ENCODE measurements around the gene SNX27. TPM values are rescaled to one million over a fixed set of nuclear protein-coding genes. Genes with fewer than 3 reads are reported as not detected.

The SNX27 gene
- total and polyA plus RNA-seq, 2 experiments from 2014 or later: 40.6 to 59.7 TPM

DNA sequence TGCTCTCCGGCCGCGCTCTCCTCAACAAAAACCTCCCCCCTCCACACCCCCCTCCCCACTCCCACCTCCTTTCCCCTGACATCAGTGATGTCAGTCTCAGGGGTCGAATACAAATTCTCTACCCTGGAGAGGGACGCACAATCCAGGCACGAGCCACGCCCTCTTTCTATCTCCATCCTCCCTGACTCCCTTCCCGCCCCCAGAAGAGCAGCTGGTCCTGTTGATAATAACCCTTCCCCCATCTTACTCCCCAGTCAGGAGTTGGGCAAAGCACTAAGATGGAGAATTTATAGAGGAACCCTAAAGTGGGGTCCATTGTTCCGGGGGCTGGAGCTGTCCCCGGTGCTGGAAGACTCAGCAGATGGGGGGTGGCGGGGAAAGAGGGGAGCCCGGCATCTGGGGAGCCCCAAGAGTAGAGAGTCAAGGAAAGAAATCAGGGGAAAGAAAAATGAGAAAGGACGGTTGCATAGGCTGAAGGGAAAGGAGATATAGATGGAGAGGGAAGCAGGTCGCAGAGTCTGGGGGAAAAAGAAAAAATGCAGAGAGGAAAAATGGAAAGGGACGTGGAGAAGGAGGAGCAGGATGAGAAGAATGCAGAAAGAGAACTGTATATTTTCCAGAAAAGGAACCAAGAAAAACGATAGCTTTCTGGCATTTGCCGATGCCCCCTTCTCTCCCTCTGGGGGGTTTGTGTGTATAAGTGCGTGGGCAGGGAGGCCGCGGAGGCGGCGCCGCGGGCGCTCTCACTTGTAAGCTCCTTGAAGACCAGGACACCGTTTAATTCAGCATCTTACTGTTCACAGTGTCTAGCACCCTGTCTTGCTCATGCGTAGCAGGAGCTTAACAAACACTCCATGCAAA is 105.2 kb downstream of the SNX27 start, which contains the start of gene CELF3:
TSS of gene CELF3 (minus strand) at position 33 of the 861 bp plus-strand sequence. CDS start 783 bp downstream, outside the sequence.
- Mint-ChIP-seq H3K4me1 (peaks cover 35% of the 10 kb centered on the region), H3K4me3 (peak within 1 kb of the TSS; percentile 72), H3K9me3 (no peaks in the 10 kb centered on the region), H3K27ac (peak within 1 kb of the TSS; percentile 92), H3K36me3 (ENCODE audit: low read depth) (no peaks in the 10 kb centered on the region), H3K27me3 (ENCODE audit: insufficient read depth, low read depth, poor library complexity) (peaks cover 32% of the 10 kb centered on the region)
- ATAC-seq (peak; percentile 25), DNase-seq (ENCODE audit: low spot score) (peak; percentile 86)
- Histone ChIP-seq H3K27ac (ENCODE audit: low read depth) (peak within 1 kb of the TSS; percentile 94), H3F3A (replicated peaks; ENCODE audit: low read depth) (no peaks in the 10 kb centered on the region), H3K4me2 (peak within 1 kb of the TSS; percentile 81), H3K27me3 (ENCODE audit: insufficient read depth) (peaks cover 45% of the 10 kb centered on the region), H3K4me1 (ENCODE audit: insufficient read depth) (peaks cover 27% of the 10 kb centered on the region), H3K79me2 (replicated peaks; ENCODE audit: insufficient read depth) (no peaks in the 10 kb centered on the region), H3K4me3 (peak within 1 kb of the TSS; percentile 64), H3K36me3 (ENCODE audit: insufficient read depth) (no peaks in the 10 kb centered on the region), H3K9me2 (ENCODE audit: insufficient read depth) (no peaks in the 10 kb centered on the region), H2AFZ (peak within 1 kb of the TSS; percentile 87), H4K20me1 (replicated peaks; ENCODE audit: insufficient read depth) (0 out of 2 replicates have a peak, but pooled peaks cover 2% of the 10 kb centered on the region)
- TF ChIP-seq POLR2AphosphoS5 (IDR thresholded peaks at IDR 0.05; ENCODE audit: low read depth) (no peak), NANOG (IDR thresholded peaks at IDR 0.05; ENCODE audit: borderline replicate concordance) (no peak), CREB1 (CRISPR knock-in tag; IDR thresholded peaks at IDR 0.05; ENCODE audit: low read depth) (peak; percentile 62), ZNF114 (CRISPR knock-in tag; IDR thresholded peaks at IDR 0.05) (no peak), EZH2phosphoT487 (IDR thresholded peaks at IDR 0.05; ENCODE audit: unreplicated experiment) (no peak), JUNB (IDR thresholded peaks at IDR 0.05; ENCODE audit: unreplicated experiment) (peak; percentile 97), ZNF331 (CRISPR knock-in tag; IDR thresholded peaks at IDR 0.05; ENCODE audit: low read depth) (no peak), EZH2 (IDR thresholded peaks at IDR 0.05; ENCODE audit: low read depth, unreplicated experiment) (no peak), STAT1 (IDR thresholded peaks at IDR 0.05; ENCODE audit: unreplicated experiment) (no peak)
- TF ChIP-seq, protein P1, sequence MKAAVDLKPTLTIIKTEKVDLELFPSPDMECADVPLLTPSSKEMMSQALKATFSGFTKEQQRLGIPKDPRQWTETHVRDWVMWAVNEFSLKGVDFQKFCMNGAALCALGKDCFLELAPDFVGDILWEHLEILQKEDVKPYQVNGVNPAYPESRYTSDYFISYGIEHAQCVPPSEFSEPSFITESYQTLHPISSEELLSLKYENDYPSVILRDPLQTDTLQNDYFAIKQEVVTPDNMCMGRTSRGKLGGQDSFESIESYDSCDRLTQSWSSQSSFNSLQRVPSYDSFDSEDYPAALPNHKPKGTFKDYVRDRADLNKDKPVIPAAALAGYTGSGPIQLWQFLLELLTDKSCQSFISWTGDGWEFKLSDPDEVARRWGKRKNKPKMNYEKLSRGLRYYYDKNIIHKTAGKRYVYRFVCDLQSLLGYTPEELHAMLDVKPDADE (IDR thresholded peaks at IDR 0.05): no peak
- TF ChIP-seq, protein P2, sequence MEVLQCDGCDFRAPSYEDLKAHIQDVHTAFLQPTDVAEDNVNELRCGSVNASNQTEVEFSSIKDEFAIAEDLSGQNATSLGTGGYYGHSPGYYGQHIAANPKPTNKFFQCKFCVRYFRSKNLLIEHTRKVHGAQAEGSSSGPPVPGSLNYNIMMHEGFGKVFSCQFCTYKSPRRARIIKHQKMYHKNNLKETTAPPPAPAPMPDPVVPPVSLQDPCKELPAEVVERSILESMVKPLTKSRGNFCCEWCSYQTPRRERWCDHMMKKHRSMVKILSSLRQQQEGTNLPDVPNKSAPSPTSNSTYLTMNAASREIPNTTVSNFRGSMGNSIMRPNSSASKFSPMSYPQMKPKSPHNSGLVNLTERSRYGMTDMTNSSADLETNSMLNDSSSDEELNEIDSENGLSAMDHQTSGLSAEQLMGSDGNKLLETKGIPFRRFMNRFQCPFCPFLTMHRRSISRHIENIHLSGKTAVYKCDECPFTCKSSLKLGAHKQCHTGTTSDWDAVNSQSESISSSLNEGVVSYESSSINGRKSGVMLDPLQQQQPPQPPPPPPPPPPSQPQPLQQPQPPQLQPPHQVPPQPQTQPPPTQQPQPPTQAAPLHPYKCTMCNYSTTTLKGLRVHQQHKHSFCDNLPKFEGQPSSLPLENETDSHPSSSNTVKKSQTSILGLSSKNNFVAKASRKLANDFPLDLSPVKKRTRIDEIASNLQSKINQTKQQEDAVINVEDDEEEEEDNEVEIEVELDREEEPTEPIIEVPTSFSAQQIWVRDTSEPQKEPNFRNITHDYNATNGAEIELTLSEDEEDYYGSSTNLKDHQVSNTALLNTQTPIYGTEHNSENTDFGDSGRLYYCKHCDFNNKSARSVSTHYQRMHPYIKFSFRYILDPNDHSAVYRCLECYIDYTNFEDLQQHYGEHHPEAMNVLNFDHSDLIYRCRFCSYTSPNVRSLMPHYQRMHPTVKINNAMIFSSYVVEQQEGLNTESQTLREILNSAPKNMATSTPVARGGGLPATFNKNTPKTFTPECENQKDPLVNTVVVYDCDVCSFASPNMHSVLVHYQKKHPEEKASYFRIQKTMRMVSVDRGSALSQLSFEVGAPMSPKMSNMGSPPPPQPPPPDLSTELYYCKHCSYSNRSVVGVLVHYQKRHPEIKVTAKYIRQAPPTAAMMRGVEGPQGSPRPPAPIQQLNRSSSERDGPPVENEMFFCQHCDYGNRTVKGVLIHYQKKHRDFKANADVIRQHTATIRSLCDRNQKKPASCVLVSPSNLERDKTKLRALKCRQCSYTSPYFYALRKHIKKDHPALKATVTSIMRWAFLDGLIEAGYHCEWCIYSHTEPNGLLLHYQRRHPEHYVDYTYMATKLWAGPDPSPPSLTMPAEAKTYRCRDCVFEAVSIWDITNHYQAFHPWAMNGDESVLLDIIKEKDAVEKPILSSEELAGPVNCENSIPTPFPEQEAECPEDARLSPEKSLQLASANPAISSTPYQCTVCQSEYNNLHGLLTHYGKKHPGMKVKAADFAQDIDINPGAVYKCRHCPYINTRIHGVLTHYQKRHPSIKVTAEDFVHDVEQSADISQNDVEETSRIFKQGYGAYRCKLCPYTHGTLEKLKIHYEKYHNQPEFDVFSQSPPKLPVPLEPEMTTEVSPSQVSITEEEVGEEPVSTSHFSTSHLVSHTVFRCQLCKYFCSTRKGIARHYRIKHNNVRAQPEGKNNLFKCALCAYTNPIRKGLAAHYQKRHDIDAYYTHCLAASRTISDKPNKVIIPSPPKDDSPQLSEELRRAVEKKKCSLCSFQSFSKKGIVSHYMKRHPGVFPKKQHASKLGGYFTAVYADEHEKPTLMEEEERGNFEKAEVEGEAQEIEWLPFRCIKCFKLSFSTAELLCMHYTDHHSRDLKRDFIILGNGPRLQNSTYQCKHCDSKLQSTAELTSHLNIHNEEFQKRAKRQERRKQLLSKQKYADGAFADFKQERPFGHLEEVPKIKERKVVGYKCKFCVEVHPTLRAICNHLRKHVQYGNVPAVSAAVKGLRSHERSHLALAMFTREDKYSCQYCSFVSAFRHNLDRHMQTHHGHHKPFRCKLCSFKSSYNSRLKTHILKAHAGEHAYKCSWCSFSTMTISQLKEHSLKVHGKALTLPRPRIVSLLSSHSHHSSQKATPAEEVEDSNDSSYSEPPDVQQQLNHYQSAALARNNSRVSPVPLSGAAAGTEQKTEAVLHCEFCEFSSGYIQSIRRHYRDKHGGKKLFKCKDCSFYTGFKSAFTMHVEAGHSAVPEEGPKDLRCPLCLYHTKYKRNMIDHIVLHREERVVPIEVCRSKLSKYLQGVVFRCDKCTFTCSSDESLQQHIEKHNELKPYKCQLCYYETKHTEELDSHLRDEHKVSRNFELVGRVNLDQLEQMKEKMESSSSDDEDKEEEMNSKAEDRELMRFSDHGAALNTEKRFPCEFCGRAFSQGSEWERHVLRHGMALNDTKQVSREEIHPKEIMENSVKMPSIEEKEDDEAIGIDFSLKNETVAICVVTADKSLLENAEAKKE (CRISPR knock-in tag; IDR thresholded peaks at IDR 0.05): no peak
- TF ChIP-seq, protein P3, sequence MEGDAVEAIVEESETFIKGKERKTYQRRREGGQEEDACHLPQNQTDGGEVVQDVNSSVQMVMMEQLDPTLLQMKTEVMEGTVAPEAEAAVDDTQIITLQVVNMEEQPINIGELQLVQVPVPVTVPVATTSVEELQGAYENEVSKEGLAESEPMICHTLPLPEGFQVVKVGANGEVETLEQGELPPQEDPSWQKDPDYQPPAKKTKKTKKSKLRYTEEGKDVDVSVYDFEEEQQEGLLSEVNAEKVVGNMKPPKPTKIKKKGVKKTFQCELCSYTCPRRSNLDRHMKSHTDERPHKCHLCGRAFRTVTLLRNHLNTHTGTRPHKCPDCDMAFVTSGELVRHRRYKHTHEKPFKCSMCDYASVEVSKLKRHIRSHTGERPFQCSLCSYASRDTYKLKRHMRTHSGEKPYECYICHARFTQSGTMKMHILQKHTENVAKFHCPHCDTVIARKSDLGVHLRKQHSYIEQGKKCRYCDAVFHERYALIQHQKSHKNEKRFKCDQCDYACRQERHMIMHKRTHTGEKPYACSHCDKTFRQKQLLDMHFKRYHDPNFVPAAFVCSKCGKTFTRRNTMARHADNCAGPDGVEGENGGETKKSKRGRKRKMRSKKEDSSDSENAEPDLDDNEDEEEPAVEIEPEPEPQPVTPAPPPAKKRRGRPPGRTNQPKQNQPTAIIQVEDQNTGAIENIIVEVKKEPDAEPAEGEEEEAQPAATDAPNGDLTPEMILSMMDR (conservative IDR thresholded peaks at IDR 0.05; ENCODE audit: low read depth in 2 of 2): no peak
- TF ChIP-seq, protein P4, sequence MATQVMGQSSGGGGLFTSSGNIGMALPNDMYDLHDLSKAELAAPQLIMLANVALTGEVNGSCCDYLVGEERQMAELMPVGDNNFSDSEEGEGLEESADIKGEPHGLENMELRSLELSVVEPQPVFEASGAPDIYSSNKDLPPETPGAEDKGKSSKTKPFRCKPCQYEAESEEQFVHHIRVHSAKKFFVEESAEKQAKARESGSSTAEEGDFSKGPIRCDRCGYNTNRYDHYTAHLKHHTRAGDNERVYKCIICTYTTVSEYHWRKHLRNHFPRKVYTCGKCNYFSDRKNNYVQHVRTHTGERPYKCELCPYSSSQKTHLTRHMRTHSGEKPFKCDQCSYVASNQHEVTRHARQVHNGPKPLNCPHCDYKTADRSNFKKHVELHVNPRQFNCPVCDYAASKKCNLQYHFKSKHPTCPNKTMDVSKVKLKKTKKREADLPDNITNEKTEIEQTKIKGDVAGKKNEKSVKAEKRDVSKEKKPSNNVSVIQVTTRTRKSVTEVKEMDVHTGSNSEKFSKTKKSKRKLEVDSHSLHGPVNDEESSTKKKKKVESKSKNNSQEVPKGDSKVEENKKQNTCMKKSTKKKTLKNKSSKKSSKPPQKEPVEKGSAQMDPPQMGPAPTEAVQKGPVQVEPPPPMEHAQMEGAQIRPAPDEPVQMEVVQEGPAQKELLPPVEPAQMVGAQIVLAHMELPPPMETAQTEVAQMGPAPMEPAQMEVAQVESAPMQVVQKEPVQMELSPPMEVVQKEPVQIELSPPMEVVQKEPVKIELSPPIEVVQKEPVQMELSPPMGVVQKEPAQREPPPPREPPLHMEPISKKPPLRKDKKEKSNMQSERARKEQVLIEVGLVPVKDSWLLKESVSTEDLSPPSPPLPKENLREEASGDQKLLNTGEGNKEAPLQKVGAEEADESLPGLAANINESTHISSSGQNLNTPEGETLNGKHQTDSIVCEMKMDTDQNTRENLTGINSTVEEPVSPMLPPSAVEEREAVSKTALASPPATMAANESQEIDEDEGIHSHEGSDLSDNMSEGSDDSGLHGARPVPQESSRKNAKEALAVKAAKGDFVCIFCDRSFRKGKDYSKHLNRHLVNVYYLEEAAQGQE (IDR thresholded peaks at IDR 0.05; ENCODE audit: unreplicated experiment): peak; percentile 87
